ENCODE data around the gene PRR20D.
"Not testable (repeated sequence)": the region's sequence is repeated elsewhere in the genome, so short reads cannot be mapped to it uniquely, and the experiment has no call there.

Gene PRR20D

GRCh38 chr13:57160332-57160731 is at the start of gene PRR20D:
TSS of gene PRR20D (plus strand) at chr13:57160632. CDS start at chr13:57161019, 387 bp downstream.
- not testable (repeated sequence) for DNase-seq (ENCODE audit: low read depth)

GRCh38 chr13:57114945-57115344 is 45.5 kb upstream of the PRR20D start:
- DNase-seq (ENCODE audit: low read depth) = no peak

GRCh38 chr13:57123681-57124080 is 36.8 kb upstream of the PRR20D start:
- no peak for DNase-seq (ENCODE audit: low read depth)

GRCh38 chr13:57128909-57129308 is 31.5 kb upstream of the PRR20D start:
- DNase-seq (ENCODE audit: low read depth) = no peak

- DNase-seq (ENCODE audit: low read depth) = no peak
Observed at GRCh38 chr13:57136093-57136492, 24.3 kb upstream of the PRR20D start.

GRCh38 chr13:57137585-57137984 is 22.8 kb upstream of the PRR20D start:
- no peak for DNase-seq (ENCODE audit: low read depth)

GRCh38 chr13:57138988-57139387 is 21.4 kb upstream of the PRR20D start:
- DNase-seq (ENCODE audit: low read depth) = no peak

- not testable (repeated sequence) for DNase-seq (ENCODE audit: low read depth)
Observed at GRCh38 chr13:57139781-57140180, 20.7 kb upstream of the PRR20D start.

GRCh38 chr13:57140235-57140968 is 20.0 kb upstream of the PRR20D start, which contains the start of gene PRR20A:
TSS of gene PRR20A (plus strand) at chr13:57140918. CDS start at chr13:57141305, 387 bp downstream.
- not testable (repeated sequence) for DNase-seq (ENCODE audit: low read depth)

- DNase-seq (ENCODE audit: low read depth) = not testable (repeated sequence)
Observed at GRCh38 chr13:57147188-57147587, 13.2 kb upstream of the PRR20D start, which contains the start of gene PRR20B. TSS of gene PRR20B (plus strand) at chr13:57147488. CDS start at chr13:57147875, 387 bp downstream.

GRCh38 chr13:57148106-57148505 is 12.3 kb upstream of the PRR20D start:
- DNase-seq (ENCODE audit: low read depth) = not testable (repeated sequence)

GRCh38 chr13:57153761-57154160 is 6.7 kb upstream of the PRR20D start, which contains the start of gene PRR20C:
TSS of gene PRR20C (plus strand) at chr13:57154061. CDS start at chr13:57154448, 387 bp downstream.
- not testable (repeated sequence) for DNase-seq (ENCODE audit: low read depth)

GRCh38 chr13:57166897-57167296 is 6.5 kb downstream of the PRR20D start, which contains the start of gene PRR20E:
TSS of gene PRR20E (plus strand) at chr13:57167197. CDS start at chr13:57167584, 387 bp downstream.
- not testable (repeated sequence) for DNase-seq (ENCODE audit: low read depth)

- no peak for DNase-seq (ENCODE audit: low read depth)
Observed at GRCh38 chr13:57191667-57192066, 31.2 kb downstream of the PRR20D start.

- DNase-seq (ENCODE audit: low read depth) = no peak
Observed at GRCh38 chr13:57212989-57213388, 52.6 kb downstream of the PRR20D start.
